Muscle layer of duodenum (tissue), 2 donors: ENCODE results near the gene LDLRAD3.

Source experiments
- H3K27ac ChIP-seq: one replicate; pipeline ENCODE4 v1.7.0; 2013; ENCODE audit warnings: mild to moderate bottlenecking, low read length
- H3K27me3 ChIP-seq: one replicate; pipeline ENCODE4 v1.7.0; 2013; ENCODE audit warnings: low read depth, mild to moderate bottlenecking, control low read depth, low read length
- H3K36me3 ChIP-seq, 2 donors: one replicate each; pipeline ENCODE4 v1.7.0; 2013; ENCODE audit warnings: low read length in 2 of 2, control low read depth in 1 of 2, mild to moderate bottlenecking in 1 of 2; ENCODE audit not compliant: insufficient read depth in 2 of 2, control insufficient read depth in 1 of 2
- H3K4me1 ChIP-seq, 2 donors: one replicate each; pipeline ENCODE4 v1.7.0; 2013; ENCODE audit warnings: low read length in 2 of 2, mild to moderate bottlenecking in 2 of 2, control low read depth in 1 of 2, moderate library complexity in 1 of 2; ENCODE audit not compliant: insufficient read depth in 2 of 2, control insufficient read depth in 1 of 2
- H3K4me3 ChIP-seq, 2 donors: one replicate each; pipeline ENCODE4 v1.7.0; 2013; ENCODE audit warnings: low read length in 2 of 2, low read depth in 1 of 2, mild to moderate bottlenecking in 1 of 2
- H3K9me3 ChIP-seq, 2 donors: one replicate each; pipeline ENCODE4 v1.7.0; 2013; ENCODE audit warnings: low read length in 2 of 2, control low read depth in 1 of 2, mild to moderate bottlenecking in 1 of 2; ENCODE audit not compliant: control insufficient read depth in 1 of 2
- donor health status: healthy.

Gene LDLRAD3

DNA sequence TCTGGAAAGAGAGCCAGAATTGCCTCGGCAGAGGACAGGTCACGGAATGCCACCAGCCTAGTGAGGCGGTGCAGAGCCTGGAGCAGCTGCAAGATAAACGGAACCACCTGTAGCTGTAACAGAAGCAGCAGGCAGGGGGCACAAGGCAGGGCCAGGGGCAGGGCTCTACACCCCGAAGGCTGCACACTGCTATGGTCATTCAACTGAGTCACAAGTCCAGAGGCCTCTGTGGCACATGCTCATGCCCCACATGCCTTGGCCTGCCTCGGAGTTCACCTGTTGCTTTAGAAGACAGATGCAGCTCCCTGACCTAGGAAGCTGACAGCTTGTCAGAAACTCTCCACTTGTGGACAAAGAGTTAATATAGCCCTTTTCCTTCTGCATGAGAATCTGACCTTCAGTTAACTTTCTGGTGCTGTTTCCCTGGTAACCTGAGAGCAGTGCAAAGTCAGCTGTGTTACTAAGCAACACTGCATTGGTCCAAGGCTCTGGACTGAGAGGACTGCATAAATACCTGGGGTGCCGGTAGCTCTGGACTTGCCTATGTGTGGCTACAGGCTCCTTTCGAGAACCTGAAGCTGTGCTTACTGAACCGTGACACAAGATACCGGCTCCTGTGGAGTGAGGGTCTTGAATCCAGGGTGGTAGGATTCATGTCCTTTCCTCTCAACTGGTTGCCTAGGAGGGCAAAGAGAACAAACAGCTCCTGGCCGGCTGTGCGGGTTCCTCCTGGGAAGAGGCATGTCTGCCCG, 334.8 kb downstream of the LDLRAD3 start:
- Histone ChIP-seq H3K9me3 (no peaks in the 10 kb centered on the region), H3K27me3 (no peaks in the 10 kb centered on the region), H3K27ac (no peak overlapping the region), H3K4me1 (no peaks in the 10 kb centered on the region), H3K36me3 (peaks cover 49 to 62% of the 10 kb centered on the region in 2 donors), H3K4me3 (no peak overlapping the region)

DNA sequence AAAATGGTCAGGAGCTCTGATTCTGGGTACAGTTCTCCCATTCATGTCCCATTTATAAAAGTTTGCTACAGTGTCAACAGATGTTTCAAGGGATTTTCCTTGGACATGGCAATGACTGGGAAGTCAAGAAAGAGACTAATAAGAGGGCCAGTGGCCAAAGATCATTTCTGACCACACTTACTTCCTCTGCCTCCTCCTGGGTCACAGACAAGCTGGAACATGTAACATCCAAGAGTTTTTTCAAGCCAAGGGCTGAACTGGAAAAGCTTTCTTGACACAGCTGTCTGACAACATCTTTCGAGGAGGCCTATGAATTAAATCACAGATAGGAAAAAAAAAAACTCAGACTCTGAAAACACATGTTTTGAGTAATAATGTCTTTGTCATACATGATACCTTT, 336.7 kb downstream of the LDLRAD3 start:
- Histone ChIP-seq H3K27me3 (no peaks in the 10 kb centered on the region), H3K9me3 (no peaks in the 10 kb centered on the region), H3K36me3 (peaks cover 42 to 47% of the 10 kb centered on the region in 2 donors), H3K4me3 (no peak overlapping the region), H3K27ac (no peak overlapping the region), H3K4me1 (no peaks in the 10 kb centered on the region)
